ENCODE measurements around the gene ZKSCAN3.

Gene ZKSCAN3

DNA sequence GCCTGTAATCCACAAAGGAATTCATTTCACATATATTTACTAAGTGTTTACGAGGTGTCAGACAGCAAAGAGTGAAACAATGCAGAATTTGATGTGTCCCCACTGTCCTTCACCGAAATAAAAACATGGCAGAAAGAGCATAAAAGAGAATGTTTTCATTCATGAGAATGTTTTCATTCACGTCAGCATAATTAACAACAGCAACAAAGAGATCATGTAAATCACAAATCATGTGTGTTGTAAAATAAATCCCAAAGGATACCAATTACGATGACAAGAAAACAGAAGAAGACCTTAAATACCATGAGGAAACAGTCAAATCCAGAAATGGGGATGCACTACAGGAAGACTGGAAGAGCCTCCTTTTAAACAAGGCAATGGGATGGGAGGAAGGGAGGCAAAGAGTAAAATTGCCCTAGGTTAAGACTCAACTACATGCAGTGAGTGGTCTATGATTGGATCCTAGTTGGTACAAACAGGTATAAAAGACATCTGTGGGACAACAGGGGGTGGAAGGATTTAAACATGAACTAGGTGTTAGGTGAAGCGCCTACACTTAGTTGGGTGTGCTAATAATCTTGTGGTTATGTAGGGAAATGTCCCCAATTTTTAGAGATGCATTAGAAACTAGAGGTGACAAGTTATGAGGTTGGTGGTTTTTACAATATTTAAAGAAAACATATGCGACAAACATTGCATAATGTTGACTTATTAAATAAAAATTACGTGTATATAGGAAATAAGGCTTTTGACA lies 15.3 kb upstream of the ZKSCAN3 start:
- Mint-ChIP-seq H3K9me3 (no peaks in the 10 kb centered on the region), H3K4me1 (ENCODE audit: low read depth in 2 of 2) (peaks cover 0 to 10% of the 10 kb centered on the region in 2 donors), H3K27me3 (no peaks in the 10 kb centered on the region), H3K36me3 (ENCODE audit: insufficient read depth) (no peaks in the 10 kb centered on the region), H3K27ac (no peak overlapping the region), H3K4me3 (no peak overlapping the region)
- DNase-seq (no peak), ATAC-seq (replicated peaks) (peak; percentile 21)

DNA sequence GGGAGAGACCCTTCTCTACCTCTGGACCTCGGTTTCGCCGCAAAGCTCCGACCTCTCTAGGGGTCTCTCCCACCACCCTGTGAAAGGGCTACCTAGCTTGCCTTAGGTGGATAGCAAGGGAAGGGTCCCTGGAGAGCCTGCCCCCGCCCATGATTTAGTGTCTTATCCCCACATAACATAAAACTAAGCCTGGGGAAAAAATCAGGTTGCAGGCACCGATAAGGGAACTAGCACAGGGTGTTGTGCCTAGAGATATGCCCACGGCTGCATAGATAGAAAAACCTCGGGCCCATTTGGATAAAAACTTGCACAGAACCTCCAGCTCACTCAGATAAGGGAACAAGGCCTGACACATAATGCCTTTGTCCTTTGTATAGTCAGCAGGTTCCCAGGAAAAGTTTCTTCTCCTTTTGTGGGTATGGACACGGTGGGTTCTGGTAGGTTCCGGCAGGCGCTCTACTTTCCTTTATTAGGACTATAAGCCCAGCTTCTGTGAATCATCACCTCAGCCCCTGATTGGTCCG lies 14.6 kb upstream of the ZKSCAN3 start:
- Mint-ChIP-seq H3K27ac (no peak overlapping the region), H3K9me3 (peaks cover 0 to under 1% of the 10 kb centered on the region in 2 donors), H3K27me3 (peaks cover 0 to under 1% of the 10 kb centered on the region in 2 donors), H3K4me1 (ENCODE audit: low read depth in 2 of 2) (peaks cover 0 to 10% of the 10 kb centered on the region in 2 donors), H3K36me3 (ENCODE audit: insufficient read depth) (no peaks in the 10 kb centered on the region), H3K4me3 (no peak overlapping the region)
- DNase-seq (no peak), ATAC-seq (replicated peaks) (peak; percentile 13)

DNA sequence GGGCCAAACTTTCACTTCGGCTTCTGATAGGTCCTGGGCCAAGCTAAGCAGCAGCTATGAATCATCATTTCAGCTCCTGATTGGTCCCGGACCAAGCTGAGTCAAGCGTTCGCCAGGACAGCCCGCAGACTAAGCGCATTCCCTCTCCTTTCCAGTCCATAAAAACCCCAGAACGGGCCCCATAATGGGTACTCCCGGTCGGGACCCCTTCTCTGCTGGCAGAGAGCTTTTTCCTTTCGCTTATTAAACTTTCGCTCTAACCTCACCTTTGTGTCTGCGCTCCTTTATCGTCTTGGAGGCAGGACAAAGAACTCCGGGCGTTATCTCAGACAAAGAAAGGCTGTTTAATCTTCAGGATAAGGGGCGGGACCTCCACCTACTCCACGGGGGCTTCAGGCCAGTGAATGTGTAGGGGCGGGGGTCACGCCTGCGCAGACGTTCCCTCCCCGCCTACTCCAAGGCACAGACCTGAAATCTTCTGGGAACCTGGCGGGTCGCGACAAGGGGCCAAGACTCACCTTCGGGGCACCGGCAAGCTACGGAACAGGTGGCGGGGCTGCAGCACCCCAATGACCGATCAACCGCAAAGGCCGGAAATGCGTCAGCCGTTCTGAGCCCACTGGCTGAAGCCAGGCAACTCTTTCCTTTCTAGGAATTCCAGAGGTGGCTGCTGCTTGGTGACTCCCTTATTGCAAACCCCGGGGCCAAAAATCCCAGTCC lies 14.0 kb upstream of the ZKSCAN3 start, which contains the start of gene ZSCAN31:
Gene ZSCAN31 (minus strand): TSS at position 585 of the 720 bp plus-strand sequence. CDS start 6,465 bp downstream, outside the sequence.
- ATAC-seq (replicated peaks) (peak; percentile 82), DNase-seq (peak; percentile 71 to 74 (median 72))
- no peaks in the 10 kb centered on the region for H3K36me3 Mint-ChIP-seq (ENCODE audit: insufficient read depth)
- peaks cover 0 to 7% of the 10 kb centered on the region in 2 donors for H3K9me3 Mint-ChIP-seq
- H3K4me1 Mint-ChIP-seq (ENCODE audit: low read depth in 2 of 2), result peaks cover 0 to 10% of the 10 kb centered on the region in 2 donors
- no peak within 1 kb of the TSS for H3K4me3 Mint-ChIP-seq
- peaks cover 0 to 6% of the 10 kb centered on the region in 2 donors for H3K27me3 Mint-ChIP-seq
- no peak within 1 kb of the TSS for H3K27ac Mint-ChIP-seq

DNA sequence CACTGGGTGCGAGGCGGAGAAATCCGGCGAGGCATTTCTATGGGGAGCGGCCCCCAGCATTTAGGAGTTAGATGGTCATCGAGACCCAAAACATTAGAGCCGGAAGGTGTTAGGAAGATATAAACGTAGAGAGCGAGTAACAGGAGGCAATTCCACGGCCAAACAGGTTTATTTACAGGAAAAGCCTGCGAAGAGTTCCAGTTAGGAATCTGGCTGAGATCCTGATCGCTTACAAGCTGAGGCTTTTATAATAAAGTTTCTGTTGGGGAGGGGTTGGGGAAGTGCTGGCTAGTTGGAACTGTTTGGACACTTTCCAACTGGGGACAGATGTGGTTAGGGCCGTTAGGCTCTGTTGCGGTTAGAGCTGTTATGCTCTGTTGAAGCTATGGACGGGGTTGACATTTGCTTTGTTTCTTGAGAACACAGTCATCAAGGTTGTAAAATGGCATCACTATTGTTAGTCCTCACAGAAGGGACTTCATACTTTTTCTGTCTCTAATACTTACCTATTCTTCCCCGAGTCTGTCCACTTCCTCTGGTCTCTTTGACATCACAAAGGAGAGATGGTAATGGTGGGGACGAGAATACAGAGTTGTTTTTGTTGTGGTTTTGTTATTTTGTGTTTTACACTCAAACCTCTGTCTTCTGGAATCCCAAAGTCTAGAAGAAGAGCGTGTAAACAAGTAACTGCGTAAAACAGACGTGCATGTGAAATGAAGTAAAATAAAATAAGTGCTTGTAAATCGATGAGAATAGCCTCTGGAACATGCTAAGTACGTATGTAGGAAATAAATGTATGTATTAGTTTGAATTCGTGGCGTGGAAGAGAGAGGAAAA lies 13.2 kb upstream of the ZKSCAN3 start:
- Mint-ChIP-seq H3K36me3 (ENCODE audit: insufficient read depth) (no peaks in the 10 kb centered on the region), H3K4me1 (ENCODE audit: low read depth in 2 of 2) (peaks cover 0 to 10% of the 10 kb centered on the region in 2 donors), H3K27me3 (peaks cover 0 to 6% of the 10 kb centered on the region in 2 donors), H3K9me3 (peaks cover 0 to 7% of the 10 kb centered on the region in 2 donors), H3K27ac (no peak overlapping the region), H3K4me3 (no peak overlapping the region)
- peak in 2 of 3 experiments; percentile 20 to 31 for DNase-seq
- ATAC-seq (replicated peaks), result peak; percentile 39

DNA sequence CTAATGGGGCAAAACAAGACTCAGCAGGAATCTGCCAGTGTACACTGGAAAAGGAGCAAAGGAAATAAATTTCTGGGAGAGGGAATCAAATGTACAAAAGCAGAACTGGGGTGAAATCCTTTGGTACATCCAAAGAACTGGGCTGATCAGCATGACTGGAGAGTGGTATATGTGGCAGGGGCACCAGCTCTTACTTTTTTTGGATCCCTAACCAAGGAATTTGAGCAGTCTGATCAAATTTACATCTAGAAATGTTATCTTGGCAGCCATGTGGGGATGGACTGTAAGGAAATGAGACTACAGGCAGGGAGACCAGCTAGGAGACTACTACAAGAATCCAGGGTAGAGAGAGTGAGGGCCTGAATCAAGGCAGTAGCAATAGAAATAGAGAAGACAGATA lies 12.6 kb upstream of the ZKSCAN3 start:
- peaks cover 0 to 7% of the 10 kb centered on the region in 2 donors for H3K9me3 Mint-ChIP-seq
- ATAC-seq (replicated peaks), result no peak
- peaks cover 0 to 6% of the 10 kb centered on the region in 2 donors for H3K27me3 Mint-ChIP-seq
- no peak overlapping the region for H3K4me3 Mint-ChIP-seq
- no peak for DNase-seq
- H3K36me3 Mint-ChIP-seq (ENCODE audit: insufficient read depth), result no peaks in the 10 kb centered on the region
- H3K4me1 Mint-ChIP-seq (ENCODE audit: low read depth in 2 of 2), result peaks cover 0 to 10% of the 10 kb centered on the region in 2 donors
- no peak overlapping the region for H3K27ac Mint-ChIP-seq

DNA sequence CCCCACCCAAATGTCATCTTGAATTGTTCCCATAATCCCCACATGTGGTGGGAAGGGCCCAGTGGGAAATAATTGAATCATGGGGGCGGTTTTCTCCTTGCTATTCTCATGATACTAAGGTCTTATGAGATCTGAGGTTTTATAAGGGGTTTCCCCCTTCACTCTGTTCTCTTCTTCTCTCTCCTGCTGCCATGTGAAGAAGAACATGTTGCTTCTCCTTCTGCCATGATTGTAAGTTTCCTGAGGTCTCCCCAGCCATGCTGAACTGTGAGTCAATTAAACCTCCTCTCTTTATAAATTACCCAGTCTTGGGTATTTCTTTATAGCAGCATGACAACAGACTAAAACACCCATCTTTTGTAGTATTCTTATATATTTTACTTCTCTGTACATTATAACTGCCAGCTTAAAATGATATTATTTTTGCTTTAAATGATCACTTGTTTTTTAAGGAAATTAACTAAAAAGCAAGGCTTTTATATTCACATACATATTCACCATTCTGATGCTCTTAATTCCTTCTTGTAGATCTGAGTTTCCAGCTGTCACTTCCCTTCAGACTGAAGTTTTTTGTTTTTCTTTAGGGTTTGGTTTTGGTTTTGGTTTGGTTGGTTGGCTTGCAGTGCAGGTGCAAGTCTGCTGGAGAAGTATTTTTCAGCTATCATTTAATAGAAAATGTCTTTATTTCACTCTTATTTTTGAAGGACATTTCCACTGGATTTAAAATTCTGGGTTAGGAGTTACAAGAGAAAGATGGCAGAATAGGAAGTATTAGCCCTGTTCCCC lies 9.2 kb upstream of the ZKSCAN3 start:
- Mint-ChIP-seq H3K27me3 (peaks cover 13 to 20% of the 10 kb centered on the region in 2 donors), H3K9me3 (peaks cover 0 to 7% of the 10 kb centered on the region in 2 donors), H3K27ac (no peak overlapping the region), H3K36me3 (ENCODE audit: insufficient read depth) (no peaks in the 10 kb centered on the region), H3K4me3 (no peak overlapping the region), H3K4me1 (ENCODE audit: low read depth in 2 of 2) (no peaks in the 10 kb centered on the region)
- no peak for DNase-seq
- ATAC-seq (replicated peaks), result no peak

DNA sequence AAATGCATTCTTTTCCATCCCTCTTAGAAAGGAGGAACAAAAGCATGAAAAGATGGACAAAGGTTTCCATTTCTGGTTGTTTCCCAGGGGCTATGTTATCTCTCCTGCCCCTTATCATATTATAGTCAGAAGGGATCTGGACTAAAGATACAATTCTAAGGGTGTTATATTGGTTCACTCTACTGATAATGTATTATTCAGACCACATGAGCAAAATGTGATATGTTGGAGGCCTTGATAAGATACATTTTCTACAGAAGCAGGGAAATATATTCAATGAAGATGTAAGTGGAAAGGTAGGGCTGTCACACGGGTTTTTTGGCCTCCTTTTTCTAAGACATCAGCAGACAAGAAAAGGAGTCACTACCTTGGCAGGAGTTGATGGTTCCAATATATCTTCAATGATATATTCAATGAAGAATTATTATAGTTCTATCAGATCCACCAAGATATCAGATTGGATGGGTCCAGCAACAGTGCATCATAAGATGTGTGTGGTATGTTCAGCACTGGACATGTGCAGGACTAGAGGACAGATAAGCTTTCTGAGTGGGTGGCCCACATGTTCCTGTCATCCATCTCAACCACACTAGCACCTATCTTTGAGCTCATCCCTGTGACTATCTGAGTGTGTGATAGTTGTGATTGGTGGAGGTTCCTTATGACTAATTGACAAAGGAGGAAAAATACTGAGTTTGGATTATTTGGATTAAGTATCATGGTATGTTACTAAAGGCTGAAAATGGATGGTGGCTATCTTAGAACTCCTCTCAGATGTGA lies 5.7 kb upstream of the ZKSCAN3 start:
- Mint-ChIP-seq H3K4me3 (no peak overlapping the region), H3K27me3 (peaks cover 18 to 41% of the 10 kb centered on the region in 2 donors), H3K36me3 (ENCODE audit: insufficient read depth) (no peaks in the 10 kb centered on the region), H3K27ac (no peak overlapping the region), H3K9me3 (peaks cover 0 to 7% of the 10 kb centered on the region in 2 donors), H3K4me1 (ENCODE audit: low read depth in 2 of 2) (no peaks in the 10 kb centered on the region)
- DNase-seq (no peak), ATAC-seq (replicated peaks) (no peak)

DNA sequence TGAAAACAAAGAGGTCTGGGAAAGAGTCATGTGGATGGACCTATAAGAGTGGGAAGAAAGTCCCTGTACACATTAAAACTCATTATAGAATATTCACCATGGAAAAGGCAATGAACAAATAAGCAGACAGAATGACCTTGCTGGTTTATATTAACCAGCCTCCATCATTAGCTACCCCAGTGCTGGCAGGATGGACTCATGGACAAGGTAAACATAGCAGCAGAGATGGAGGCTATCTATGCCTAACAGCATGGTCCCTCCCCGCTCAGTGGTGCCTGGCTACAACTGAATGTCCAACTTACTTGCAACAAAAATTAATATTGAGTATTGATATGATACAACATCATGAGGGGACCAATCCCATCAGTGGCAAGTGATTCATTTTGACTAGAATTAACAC lies 4.5 kb upstream of the ZKSCAN3 start:
- H3K27me3 Mint-ChIP-seq, result peaks cover 17 to 41% of the 10 kb centered on the region in 2 donors
- H3K36me3 Mint-ChIP-seq (ENCODE audit: insufficient read depth), result peaks cover 6% of the 10 kb centered on the region
- peaks cover 0 to 5% of the 10 kb centered on the region in 2 donors for H3K9me3 Mint-ChIP-seq
- DNase-seq, result no peak
- no peak overlapping the region for H3K27ac Mint-ChIP-seq
- no peak overlapping the region for H3K4me3 Mint-ChIP-seq
- ATAC-seq (replicated peaks), result no peak
- H3K4me1 Mint-ChIP-seq (ENCODE audit: low read depth in 2 of 2), result peaks cover 8 to 10% of the 10 kb centered on the region in 2 donors

DNA sequence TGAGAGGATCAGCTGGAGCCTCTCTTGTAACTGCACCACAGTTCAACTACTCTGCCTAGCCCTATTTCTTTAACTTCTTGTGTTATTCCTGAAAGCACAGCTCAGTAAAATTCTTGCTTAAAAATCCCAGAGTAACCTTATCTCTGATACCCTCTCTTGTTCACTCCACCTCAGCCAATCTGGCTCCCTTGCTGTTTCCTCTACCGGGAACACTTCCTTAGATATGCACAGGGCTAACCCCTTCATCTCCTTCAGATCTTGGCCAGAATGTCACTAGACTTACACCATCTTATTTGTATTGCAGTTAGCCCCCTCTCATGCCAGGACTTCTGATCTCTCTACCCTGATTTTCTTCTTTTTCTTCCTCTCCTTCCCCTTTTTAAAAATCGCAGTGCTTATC lies 2.6 kb upstream of the ZKSCAN3 start:
- ATAC-seq (replicated peaks), result no peak
- Mint-ChIP-seq H3K27ac (no peak overlapping the region), H3K27me3 (peaks cover 12 to 41% of the 10 kb centered on the region in 2 donors)

DNA sequence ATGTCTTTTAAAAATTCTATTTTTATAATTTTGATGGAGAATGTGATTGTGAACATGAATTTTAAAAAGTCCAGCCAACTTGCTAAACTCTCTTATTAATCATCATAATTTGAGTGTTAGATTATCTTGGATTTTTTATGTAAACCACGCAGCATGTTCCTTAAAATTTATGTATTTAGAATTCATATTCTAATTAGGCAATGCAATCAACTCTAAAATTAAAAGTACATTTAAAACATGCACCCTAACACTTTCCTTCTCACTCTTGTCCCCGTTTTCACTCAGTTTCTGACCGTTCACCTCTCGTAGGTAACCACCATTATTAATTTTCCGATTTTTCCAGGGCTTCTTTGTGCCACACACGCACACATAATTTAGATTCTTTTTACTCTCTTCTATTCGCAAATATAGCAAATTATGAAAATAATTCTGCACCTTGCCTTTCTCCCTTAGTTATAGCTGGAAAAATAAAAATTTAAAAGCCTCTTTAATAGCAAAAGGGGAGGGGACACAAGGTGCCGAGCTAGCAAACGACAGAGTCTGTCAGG lies 329 bp upstream of the ZKSCAN3 start:
- Mint-ChIP-seq H3K27ac (peak overlapping the region; percentile 95 to 96), H3K4me3 (peak overlapping the region; percentile 95 to 99), H3K9me3 (no peaks in the 10 kb centered on the region), H3K36me3 (ENCODE audit: insufficient read depth) (peaks cover 8% of the 10 kb centered on the region), H3K4me1 (ENCODE audit: low read depth in 2 of 2) (peaks cover 22 to 24% of the 10 kb centered on the region in 2 donors), H3K27me3 (peaks cover 9 to 32% of the 10 kb centered on the region in 2 donors)
- no peak for ATAC-seq (replicated peaks)
- DNase-seq, result no peak

More for the DNA sequence above, 2.6 kb upstream of the ZKSCAN3 start:
- Mint-ChIP-seq H3K4me3 (no peak overlapping the region), H3K4me1 (ENCODE audit: low read depth in 2 of 2) (peaks cover 18 to 22% of the 10 kb centered on the region in 2 donors), H3K36me3 (ENCODE audit: insufficient read depth) (peaks cover 6% of the 10 kb centered on the region), H3K9me3 (no peaks in the 10 kb centered on the region)
- DNase-seq, result no peak

DNA sequence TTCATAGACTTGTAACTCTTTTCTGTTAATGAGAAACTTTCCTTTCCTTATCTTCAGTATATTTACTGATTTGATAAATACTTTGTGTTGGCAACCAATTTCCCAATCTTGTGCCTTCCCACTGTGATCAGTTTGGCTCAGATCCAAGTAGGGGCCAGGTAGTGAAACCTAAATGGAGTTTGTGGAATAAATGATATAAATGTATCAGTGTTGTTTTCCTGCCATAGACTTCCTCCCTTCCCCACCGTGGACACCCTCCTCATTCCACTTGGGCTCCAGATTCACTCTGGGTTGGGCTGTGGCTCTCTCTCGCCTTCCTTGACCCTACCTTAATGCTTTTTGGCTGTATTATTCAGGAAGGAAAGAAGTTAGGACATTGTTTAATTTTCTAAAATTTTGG lies 1.3 kb downstream of the ZKSCAN3 start:
- Mint-ChIP-seq H3K36me3 (ENCODE audit: insufficient read depth) (peaks cover 8% of the 10 kb centered on the region), H3K4me3 (peak overlapping the region; percentile 2 to 99), H3K27ac (peak overlapping the region; percentile 18 to 88), H3K4me1 (ENCODE audit: low read depth in 2 of 2) (peaks cover 30 to 34% of the 10 kb centered on the region in 2 donors), H3K27me3 (peaks cover 5 to 15% of the 10 kb centered on the region in 2 donors), H3K9me3 (no peaks in the 10 kb centered on the region)
- DNase-seq (no peak), ATAC-seq (replicated peaks) (no peak)

Data from effector memory CD8-positive, alpha-beta T cell (primary cell).